ENCODE data around the gene GUCY1A1.

The GUCY1A1 gene

DNA sequence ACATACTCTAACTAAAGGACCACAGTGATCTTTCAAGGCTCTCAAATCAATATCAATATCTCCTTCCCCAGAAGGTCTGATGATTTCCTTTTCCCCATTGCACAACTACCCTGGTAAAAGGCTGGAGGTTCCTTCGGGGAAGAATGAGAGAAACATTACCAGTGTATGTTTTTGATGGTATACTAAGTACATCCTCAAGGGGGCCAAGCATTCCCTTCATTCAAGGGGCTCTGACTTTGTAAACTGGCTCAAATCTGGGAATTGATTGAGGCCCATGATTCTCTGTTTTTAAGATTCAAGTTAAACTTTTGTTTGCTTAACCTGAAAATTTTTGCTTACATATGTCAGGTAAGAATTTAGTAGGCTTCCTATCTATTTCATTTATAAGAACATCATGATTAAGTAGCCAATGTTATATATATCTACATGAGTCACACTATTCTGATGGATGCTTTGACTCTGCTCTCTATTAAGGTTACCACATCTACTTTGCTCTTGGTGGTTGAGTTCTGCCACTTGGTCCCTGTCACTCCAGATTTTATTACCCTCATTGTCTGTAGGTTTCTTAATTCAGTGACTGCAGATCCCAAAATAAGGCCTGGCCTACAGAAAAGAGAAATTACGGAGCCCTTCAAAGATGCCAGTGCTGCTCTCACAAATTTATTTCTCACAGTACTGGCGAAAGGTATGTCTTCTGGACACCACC, 75.8 kb downstream of the GUCY1A1 start:
- no peak for FAIRE-seq

DNA sequence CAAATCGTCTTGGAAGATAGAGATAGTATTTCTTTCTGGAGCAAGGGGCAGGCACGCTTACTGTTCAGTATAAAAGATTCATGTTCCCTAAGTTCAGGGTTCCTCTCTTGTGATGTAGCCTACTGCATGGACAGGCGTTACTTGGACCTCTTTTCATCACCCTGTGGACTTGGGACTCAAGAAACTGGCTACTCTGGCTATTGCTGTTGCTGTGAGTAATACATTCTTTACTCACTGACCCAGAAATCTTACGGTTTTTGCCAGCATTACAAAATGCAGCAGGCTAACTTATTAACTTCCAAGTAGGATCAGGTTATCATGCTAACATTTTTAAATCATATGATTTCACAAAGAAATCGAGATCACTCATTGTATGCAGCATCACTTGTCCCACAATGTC, 79.3 kb downstream of the GUCY1A1 start:
- no peak for FAIRE-seq

DNA sequence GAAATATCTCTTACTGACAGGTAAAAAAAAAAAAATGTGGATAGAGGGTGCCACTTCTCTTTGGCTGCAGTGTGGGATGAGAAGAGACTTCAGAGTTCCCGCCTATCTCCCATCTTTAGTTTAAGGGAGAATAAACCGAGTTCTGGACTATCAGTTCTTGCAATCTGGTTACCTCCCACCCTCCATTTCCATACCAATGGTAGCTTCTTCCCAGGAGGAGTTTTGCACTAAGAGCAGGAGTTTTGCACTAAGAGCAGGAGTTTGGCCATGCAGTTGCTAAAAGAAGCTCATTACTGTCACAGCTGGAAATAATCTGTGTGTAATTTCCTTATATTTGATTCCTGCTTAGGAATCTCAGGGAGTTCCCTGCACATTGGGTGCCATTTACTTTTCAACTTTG, 81.4 kb downstream of the GUCY1A1 start:
- FAIRE-seq, result no peak

DNA sequence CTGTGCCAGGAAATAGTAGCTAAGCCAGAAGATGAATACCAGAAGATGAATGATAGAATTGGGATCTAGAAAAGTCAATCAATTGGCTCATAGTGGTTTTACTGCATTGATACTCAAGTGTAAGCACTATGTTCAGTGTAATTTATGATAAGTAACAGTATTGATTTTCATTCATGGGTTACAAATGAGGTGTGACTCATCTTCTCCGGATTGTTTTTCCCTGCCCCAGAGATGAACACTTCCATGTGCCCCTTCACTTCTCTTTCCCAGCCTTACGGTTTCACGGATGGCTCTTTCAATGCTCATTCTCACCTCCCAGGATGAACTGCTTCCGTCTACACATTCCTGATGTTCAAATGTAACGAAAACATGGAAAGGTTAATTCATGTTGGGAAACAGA, 82.4 kb downstream of the GUCY1A1 start:
- FAIRE-seq, result no peak

DNA sequence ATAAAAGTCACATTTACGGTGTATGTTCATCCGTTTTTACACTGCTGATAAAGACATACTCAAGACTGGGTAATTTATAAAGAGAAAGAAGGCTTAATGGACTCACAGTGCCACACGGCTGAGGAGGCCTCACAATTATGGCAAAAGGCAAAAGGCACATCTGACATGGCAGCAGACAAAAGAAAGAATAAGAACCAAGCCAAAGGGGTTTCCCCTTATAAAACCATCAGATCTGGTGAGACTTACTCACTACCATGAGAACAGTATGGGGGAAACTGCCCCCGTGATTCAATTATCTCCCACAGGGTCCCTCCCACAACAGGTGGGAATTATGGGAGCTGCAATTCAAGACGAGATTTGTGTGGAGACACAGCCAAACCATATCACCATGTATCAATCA, 84.9 kb downstream of the GUCY1A1 start:
- no peak for FAIRE-seq

DNA sequence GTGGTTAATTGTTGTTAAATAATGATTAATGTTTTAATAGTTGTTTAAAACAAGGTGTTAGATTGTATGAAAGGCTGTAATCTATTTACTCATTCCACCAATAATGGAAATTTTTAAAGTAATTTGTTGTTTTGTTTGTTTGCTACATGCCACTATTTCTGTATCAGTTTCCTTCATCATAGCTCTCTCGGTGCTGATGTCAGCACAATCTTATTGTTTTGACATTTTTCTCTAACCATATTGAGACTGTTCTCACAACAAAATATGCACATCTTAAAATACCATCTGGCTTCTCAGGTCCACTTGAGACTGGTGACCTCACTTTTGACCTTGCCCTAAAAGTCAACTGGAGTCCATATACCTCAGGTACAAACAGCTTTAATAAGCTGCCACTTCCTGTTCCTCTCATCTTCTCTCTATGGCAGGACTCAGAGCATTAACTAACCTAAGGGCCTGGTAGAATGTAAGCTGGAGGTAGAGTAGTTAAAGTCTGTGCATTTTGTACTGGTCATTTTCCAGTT, 91.2 kb downstream of the GUCY1A1 start:
- FAIRE-seq, result peak; percentile 23

DNA sequence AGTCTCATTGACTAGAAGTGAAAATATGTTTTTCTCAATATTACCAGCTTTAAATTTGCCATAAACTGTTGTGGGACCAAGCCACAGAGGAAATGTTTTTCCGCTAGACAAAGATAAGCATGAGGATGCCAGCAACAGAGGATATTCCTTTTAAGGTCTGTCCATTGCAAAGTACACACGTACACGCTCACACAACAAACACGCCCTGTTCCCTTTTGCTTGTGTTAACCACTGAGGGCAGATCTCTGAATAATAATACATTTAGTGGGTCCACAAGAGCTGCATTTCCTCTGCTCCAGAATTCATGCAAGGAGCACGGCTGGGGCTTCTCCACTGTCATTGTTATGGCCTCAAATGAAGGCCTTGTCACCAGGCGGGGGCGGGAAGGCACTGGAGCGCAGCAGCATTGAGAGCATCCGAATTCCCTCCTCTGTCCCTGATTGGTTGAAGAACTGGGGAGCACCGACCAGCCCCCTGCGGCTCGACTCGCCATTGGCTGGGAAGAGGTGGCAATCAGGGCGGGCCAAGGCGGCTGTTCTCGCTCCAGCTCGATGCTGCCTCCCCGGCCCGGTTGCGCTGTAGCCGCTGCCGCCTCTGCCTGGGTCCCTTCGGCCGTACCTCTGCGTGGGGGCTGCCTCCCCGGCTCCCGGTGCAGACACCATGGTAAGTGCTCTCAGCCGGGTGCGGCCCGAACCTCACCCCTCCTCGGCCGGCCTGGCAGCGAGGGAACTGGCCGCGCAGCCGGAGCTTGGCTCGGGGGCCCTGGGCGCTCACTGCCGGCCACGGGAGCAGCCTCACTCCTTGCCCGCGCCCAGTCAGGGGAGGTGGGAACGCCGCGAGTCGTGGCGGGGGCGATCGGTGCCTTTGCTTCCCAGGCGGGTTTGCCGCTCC, 92.1 kb downstream of the GUCY1A1 start, which contains the start of gene GUCY1B1:
Gene GUCY1B1, plus strand, starts transcription at position 541 of the 891 bp plus-strand sequence. Its CDS starts 120 bp downstream, at position 661.
- FAIRE-seq, result peak; percentile 79

DNA sequence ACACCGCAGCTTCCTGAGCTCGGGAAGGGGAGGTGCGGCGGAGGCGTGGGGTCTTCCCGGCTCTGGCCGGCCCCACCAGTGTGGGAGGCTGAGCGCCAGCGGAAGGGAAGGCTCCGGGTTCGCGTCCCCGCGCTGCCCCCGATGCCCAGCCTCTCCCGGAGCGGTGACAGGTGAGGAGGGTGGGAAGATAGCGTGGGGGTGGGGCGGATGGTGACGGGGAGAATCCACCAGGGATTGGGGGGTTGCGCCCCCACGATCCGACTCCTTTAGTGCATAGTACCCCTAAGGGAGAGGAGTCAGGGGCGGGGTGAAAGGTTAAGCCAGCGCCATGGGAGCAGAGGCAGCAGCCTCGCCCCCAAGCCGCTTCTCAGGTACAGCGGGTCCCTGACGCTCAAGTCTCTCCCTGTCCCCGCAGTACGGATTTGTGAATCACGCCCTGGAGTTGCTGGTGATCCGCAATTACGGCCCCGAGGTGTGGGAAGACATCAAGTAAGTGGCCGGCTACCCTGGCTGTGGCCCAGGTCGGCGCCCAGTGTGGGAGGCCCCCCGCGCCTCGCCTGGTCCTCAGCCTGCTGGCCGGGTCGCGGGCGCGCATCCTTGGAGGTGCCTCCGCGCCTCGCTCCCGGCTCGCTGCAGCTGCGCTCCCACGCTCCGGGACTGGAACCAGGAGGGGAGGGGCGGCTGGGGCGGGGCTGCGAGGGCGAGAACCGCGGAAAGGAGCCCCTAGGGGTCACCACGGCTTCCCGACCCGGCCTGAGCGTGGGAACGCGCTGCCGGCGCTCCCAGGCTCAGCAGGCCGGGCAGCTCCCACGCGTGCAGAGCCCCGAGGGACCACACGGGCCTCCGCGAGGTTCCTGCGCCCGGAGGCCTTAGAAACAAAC, 93.0 kb downstream of the GUCY1A1 start:
- no peak for FAIRE-seq

DNA sequence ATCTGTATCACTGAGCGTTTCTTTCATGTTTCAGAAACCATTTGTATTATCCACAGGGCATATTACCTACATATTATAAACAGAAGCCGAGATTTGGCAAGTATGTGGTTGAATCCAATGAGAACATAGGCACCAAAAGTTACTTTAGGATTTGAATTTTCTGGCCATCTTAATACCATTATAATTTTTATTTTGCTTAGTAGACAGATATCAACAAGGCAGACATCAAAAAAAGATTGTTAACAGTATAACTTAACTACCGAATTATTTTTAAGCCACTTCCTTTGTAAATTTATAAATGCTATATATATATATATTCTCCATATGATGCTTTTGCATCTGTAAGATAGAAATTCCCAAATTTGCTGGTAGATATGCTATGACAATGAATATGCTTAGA, 94.4 kb downstream of the GUCY1A1 start:
- FAIRE-seq, result no peak

DNA sequence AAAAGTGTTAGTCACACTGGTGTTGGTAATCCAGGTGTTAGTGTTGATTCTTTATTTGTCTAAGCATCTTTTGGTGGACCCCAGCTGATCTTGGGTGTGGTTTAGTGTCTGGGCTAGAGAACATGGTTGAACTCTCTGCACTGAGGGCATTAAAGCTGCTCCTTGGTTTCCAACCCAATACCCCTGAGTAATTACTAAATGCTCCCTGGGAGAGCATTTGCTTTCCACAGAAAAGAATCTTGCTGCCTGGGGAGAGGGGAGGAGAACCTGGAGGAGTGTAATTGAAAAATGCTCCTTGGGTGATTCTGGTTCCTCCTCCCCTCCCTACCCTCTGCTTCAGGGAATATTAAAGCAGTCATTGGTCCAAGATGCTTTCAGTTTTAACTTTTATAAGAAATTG, 95.3 kb downstream of the GUCY1A1 start:
- no peak for FAIRE-seq

DNA sequence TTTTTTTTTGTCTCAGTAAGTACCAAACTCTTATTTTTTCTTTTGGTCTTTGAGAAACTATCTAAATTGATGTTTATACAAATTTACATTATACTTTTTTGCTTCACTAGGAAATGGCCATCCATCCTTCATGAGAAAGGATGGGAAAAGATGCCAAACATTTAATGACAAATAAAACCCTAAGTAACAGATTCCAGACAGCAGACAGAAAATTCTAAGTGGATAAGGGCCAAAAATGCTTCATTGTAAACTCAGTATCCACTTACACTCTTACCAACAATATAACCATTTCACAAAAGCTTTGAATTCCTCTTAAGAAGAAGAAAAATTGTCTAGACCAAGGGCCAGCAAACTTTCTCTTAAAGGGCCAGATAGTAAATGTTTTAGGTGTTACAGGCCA, 95.7 kb downstream of the GUCY1A1 start:
- FAIRE-seq, result peak; percentile 71

DNA sequence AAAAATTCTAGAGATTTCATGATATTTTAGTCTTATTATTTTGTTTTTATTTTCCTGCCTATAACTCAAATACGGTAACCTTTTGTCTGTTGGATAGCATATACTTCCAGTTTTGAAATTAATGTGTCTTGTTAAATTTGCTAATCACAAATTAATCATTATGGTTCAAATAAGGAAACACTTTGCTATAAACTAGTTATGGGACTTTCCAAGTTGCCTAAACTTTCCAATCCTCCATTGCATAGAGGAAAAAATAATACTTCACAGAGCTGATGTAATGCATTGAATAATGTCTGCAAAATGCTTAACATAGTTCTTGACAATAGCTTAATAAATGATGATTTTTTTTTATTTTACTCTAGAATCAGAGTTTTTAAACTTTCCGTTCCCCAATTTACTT, 96.9 kb downstream of the GUCY1A1 start:
- no peak for FAIRE-seq

DNA sequence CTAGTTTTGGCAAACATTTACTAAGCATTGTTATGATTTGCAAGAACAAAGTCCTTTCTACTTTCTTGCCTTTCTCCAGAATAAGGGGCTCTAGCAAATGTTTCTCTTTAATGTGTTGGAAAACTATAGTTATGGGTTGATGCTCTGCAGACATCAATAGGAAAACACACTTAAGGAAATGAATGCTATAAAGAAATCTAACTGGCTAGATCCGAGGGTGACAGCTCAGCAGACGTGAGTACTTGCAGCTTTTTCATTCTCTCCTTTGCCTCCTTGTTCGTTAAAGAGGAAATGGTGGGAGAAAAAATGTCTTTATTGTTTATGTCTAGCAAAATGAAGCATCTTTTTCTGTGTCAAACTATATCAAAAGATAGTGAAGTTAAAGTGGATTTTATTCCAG, 98.5 kb downstream of the GUCY1A1 start:
- no peak for FAIRE-seq

DNA sequence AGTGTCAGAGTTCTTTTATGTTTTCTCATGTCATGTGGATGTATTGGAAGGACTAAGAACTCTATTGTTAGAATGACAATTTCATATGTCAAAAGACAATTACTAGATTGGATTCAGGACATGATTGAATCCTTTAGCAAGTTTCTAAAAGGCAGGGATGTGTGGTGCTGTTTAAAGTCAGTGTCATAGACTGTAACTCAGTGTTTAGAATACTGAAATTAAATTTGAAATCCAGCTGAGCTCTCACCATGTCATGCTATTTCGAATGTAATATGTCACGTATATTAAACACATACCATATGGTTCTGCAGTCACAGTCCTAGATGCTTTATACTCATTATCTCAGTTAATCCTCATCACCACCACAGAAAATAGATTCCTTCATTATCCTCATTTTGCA, 100.0 kb downstream of the GUCY1A1 start:
- FAIRE-seq, result no peak

DNA sequence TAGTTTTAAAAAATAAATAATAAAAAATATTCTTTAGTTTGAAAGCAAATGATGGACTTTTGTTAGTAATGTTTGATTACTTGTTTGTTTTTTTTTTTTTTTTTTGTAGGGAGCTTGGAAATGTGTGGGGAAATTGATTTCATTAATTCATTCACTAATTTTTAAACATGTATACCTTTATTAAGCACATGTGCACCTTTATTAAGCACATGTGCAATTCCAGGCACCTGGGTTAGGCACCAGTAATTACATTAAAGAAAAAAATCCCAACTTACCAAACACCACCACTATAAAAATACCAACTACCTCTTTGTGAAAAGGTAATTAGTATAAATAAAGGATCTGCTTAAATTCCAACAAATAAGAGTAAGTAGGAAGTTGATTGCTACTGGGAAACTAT, 101.7 kb downstream of the GUCY1A1 start:
- FAIRE-seq, result no peak

DNA sequence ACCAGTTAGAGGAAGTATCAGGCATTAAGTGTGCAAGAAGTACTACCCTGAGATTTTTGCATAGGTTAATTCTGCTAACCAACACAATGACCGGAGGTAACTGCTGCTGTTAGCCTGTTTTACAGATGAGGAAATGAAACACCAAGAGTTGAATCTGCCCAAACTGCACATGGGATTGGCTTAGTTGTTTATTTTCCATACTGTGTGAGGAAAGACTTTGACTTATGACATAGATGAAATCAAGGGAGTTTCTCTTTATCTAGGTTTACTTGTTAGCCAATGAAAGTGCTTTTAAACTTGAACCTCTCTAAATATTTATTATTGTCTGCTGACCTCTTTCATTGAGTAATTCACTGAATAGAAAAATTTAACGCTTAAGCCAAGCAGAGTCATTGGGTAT, 102.4 kb downstream of the GUCY1A1 start:
- FAIRE-seq, result no peak

DNA sequence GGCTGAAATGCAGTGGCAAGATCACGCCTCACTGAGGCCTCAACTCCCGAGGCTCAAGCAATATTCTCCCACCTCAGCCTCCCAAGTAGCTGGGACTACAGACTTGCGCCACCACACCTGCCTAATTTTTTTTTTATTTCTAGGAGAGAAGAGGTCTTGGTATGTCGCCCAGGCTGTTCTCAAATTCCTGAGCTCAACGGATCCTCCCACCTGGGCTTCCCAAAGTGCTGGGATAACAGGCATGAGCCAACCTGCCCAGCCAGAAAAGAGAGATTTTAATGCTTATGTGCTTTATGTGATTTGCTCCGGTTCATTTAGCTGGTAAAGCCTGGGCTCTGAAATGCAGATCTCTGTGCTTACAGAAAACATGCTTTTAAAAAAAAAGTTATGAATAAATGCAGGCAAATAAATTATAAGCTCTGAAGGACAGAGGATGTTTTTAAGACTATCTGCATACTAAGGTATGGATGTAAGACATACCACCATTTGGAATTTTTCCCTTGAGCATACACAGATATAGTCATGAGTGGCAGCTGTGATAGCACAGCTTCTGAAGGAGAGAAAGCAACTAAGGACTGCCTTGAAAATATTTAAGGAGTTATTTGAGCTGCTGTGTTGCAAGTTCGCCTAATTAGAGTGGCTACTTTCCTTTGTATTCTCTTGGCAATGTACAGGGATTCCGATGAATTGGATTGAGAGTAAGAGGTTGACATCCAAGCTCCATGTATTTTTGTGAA, 106.0 kb downstream of the GUCY1A1 start:
- no peak for FAIRE-seq

DNA sequence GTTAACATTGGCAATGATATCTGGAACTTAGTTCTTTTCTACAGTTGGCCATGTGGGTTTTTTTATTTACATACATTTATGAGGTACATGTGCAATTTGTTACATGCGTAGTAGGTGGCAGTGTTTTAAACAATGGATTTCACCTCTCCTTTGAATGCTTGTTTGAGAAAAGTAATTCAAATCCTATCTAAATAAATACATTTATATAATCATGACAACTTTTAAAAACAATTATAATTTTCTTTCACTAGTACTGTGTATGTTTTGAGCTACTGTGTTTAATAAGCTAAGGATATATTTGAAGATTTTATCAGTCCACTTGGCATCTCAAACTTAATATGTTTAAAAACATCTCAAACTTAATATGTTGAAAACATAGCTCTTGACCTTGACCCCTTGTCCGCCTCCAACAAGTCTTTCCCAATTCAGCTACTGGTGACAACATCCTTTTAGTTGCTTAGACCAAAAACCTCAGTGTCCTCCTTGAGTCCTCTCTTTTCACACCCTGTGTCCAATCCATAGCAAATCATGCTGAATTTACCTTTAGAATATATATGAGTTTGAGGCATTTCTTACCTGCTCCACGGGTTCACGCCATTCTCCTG, 106.7 kb downstream of the GUCY1A1 start:
- no peak for FAIRE-seq

DNA sequence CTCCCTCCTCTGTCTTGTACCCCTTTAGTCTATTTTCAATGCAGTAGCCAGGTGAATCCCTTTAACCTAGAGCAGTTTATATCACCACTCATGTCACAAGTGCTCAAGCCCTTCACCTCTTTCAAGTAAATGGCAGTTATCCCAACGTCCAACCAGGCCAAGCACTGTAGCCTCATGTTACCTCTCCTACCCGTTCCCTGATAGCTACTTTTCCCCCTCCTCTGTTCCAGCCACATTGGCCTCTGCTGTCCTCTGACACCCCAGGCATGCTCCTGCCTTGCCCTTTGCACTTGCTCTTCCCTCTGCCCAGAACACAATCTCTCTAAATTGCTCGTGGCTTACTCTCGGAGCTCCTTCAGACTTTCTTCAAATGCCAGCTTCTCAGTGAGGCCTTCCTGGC, 107.4 kb downstream of the GUCY1A1 start:
- no peak for FAIRE-seq

DNA sequence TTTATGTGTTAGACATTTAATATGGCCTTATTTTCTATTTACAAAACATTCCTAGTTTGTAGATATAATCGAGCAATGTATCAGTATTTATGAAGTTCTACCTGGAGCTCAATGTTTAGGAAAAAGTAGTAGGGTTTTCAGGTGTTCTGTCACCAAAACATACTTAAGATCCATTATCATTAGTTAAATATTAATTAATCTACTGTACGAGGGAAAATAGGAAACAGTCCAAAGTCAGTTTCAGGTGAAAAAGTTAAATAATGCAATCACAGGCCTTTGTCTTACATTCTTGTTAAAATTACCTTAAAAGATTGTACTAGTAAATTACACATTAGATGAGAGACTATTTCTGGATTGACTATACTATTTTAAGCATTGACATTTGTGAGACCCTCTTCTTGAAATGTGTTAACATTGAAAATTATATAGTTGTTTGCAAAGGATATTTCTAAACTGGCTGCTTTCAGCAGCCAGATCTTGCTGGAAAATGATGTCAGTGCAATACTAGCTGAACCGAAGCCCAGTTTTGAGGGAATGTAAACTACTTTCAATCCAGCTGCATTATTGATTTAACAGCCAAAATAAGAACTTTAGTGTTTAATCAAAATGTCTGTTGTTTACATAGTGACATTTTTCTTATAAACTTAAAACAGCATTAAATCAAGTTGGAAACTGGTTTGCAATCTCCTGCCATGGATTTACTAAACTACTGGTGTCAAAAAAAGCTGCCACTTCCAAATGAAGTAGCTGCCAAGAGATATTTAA, 111.5 kb downstream of the GUCY1A1 start:
- FAIRE-seq, result peak; percentile 95

DNA sequence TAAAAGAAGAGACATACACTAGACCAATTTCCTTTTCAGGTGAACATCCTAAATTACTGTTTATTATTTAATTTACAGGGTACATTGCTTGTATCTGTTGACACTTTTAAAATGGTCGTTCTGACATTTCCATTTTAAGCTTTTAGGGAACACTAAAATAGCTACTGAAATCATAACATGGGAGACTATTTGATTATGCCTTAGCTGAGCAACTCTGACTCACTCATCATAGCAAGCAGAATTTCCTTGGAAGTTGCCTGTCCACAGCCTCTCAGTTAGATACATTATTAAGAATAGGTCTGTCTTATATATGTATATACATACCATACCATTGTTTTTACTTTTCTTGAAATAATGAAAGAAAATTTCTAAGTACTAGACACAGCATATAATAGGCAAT, 114.1 kb downstream of the GUCY1A1 start:
- no peak for FAIRE-seq

Measured in endometrium (tissue), 2 donors.